ENCODE data around the gene MIA2. TPM values are rescaled to one million over a fixed set of nuclear protein-coding genes. Genes with fewer than 3 reads are reported as not detected.
"Not testable (repeated sequence)": the region's sequence is repeated elsewhere in the genome, so short reads cannot be mapped to it uniquely, and the experiment has no call there.

Gene MIA2
- total RNA-seq, 2 donors from 2014 or later: 28.7 to 45.4 TPM

DNA sequence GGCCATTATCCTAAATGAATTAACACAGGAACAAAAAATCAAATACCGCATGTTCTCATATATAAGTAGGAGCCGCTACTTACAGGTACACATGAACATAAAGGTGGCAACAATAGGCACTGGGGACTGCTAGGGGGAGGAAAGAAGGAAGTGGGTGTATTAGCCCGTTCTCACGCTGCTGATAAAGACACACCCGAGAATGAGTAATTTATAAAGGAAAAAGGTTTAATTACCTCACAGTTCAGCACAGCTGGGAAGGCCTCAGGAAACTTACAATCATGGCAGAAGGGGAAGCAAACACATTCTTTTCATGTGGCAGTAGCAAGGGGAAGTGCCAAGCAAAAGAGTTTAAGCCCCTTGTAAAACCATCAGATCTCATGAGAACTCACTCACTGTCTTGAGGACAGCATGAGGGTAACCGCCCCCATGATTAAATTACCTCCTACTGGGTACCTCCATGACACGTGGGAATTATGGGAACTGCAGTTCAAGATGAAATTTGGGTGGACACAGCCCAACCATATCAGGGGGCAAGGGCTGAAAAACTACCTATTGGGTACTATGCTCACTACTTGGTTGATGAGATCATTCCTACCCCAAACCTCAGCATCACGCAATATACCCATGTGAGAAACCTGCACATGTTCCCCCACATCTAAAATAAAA is 16.4 kb upstream of the MIA2 start:
- no peaks in the 10 kb centered on the region for H3K9me3 ChIP-seq
- no peaks in the 10 kb centered on the region for H3K4me1 ChIP-seq (replicated peaks)
- H3K27ac ChIP-seq: no peak overlapping the region
- 74% methylated on average over 8 of the region's 8 CpGs for WGBS
- no peaks in the 10 kb centered on the region for H3K27me3 ChIP-seq (replicated peaks; ENCODE audit: insufficient read depth)
- H3K36me3 ChIP-seq: no peaks in the 10 kb centered on the region
- DNase-seq (ENCODE audit: low spot score): no peak
- TF ChIP-seq POLR2AphosphoS5 (IDR thresholded peaks at IDR 0.05) (no peak), POLR2A (IDR thresholded peaks at IDR 0.05) (no peak)
- TF ChIP-seq, protein P1, sequence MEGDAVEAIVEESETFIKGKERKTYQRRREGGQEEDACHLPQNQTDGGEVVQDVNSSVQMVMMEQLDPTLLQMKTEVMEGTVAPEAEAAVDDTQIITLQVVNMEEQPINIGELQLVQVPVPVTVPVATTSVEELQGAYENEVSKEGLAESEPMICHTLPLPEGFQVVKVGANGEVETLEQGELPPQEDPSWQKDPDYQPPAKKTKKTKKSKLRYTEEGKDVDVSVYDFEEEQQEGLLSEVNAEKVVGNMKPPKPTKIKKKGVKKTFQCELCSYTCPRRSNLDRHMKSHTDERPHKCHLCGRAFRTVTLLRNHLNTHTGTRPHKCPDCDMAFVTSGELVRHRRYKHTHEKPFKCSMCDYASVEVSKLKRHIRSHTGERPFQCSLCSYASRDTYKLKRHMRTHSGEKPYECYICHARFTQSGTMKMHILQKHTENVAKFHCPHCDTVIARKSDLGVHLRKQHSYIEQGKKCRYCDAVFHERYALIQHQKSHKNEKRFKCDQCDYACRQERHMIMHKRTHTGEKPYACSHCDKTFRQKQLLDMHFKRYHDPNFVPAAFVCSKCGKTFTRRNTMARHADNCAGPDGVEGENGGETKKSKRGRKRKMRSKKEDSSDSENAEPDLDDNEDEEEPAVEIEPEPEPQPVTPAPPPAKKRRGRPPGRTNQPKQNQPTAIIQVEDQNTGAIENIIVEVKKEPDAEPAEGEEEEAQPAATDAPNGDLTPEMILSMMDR (IDR thresholded peaks at IDR 0.05): no peak
- no peak overlapping the region for H3K4me3 ChIP-seq
- intact Hi-C loops (cut with DNase I): no loop called here

DNA sequence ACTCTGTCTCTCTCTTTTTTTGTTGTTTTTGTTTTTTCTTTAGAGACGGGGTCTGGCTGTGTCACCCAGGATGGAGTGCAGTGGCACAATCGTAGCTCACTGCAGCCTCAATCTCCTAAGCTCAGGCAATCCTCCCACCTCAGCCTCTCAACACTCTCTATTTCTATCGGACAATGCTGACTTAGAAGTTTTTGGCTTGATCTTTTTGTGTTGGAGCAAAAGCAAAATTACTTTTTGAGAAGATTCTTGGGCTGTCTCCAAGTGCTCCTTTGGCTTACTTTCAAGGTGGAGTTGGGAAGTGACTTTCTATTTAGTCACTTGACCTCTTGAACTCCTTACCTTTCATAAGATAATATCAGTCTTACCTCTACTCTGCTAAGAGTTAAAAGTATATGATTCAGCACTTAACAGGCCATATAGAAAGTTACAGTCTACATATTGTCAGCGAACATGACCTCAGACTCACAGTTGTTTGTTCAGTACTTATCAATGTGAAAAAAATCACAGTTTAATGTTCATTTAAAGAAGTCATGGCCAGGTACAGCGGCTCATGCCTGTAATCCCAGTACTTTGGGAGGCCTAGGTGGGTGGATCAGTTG is 15.4 kb upstream of the MIA2 start:
- Histone ChIP-seq H3K36me3 (no peaks in the 10 kb centered on the region), H3K27me3 (replicated peaks; ENCODE audit: insufficient read depth) (no peaks in the 10 kb centered on the region), H3K4me3 (no peak overlapping the region), H3K27ac (no peak overlapping the region), H3K9me3 (no peaks in the 10 kb centered on the region), H3K4me1 (replicated peaks) (no peaks in the 10 kb centered on the region)
- no peak for DNase-seq (ENCODE audit: low spot score)
- intact Hi-C loops (cut with DNase I): no loop called here
- no peak for TF ChIP-seq POLR2AphosphoS5 (IDR thresholded peaks at IDR 0.05)
- TF ChIP-seq, protein P1 (IDR thresholded peaks at IDR 0.05): no peak
- TF ChIP-seq POLR2A (IDR thresholded peaks at IDR 0.05): no peak
- WGBS: 42% methylated on average over 5 of the region's 5 CpGs

DNA sequence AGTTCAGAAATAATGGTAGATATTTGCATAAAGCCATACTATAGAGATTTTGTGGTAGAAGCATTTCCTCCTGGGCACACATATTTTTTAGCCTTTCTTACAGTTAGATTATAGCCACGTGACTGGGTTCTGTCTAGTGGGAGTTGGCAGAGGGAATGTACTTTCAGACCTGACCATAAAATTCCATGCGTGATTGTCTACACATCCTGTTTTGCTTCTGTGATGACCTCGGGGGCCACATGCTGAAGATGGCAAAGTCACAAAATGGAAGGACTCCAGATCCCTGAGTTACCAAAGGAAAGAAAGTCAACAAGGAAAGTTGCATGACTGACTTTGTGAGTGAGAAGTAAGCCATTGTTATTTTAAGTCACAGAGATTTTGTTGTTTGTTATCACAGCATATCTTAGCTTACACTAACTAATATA is 14.6 kb upstream of the MIA2 start:
- no peaks in the 10 kb centered on the region for H3K4me1 ChIP-seq (replicated peaks)
- intact Hi-C loops (cut with DNase I): no loop called here
- H3K4me3 ChIP-seq: no peak overlapping the region
- no peak overlapping the region for H3K27ac ChIP-seq
- DNase-seq (ENCODE audit: low spot score): no peak
- no peak for TF ChIP-seq POLR2AphosphoS5 (IDR thresholded peaks at IDR 0.05)
- TF ChIP-seq POLR2A (IDR thresholded peaks at IDR 0.05): no peak
- TF ChIP-seq, protein P1 (IDR thresholded peaks at IDR 0.05): no peak
- WGBS: 58% methylated on average over 3 of the region's 3 CpGs
- no peaks in the 10 kb centered on the region for H3K27me3 ChIP-seq (replicated peaks; ENCODE audit: insufficient read depth)
- no peaks in the 10 kb centered on the region for H3K9me3 ChIP-seq
- no peaks in the 10 kb centered on the region for H3K36me3 ChIP-seq

DNA sequence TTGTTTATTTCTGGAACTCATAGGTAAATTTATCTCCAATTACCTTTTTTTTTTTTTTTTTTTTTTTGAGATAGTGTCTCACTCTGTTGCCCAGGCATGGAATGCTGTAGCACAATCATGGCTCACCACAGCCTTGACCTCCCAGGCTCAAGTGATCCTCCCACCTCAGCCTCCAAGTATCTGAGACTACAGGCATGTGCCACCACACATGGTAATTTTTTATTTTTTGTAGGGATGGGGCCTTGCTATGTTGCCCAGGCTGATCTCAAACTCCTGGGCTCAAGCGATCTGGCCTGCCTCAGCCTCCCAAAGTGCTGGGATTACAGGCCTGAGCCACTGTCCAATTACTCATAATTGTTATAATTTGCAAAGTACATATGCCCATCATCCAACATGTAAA is 13.2 kb upstream of the MIA2 start:
- H3K36me3 ChIP-seq; H3K4me3 ChIP-seq; H3K9me3 ChIP-seq; intact Hi-C loops (cut with DNase I); H3K27ac ChIP-seq; DNase-seq (ENCODE audit: low spot score); H3K4me1 ChIP-seq (replicated peaks); H3K27me3 ChIP-seq (replicated peaks; ENCODE audit: insufficient read depth): not testable (repeated sequence)
- WGBS: 90% methylated on average over 1 of the region's 1 CpG

DNA sequence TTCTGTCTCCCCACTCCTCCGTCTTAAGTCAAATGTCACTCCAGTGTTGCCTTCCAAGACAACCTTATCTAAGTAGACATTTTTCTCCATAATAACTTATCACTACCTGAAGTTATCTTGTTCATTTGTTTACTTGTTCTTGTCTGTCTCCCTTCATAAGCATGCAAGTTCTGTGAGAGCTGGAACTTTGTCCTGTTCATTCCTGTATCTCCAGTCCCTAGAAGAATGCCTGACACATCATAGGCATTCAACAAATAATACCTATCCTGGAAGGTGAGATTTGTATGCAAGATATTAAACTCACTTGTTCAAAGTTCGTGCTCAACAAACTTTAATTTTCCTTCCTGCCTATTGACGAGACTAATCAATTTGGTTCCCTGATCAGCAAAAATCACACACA is 5.7 kb upstream of the MIA2 start:
- H3K4me1 ChIP-seq (replicated peaks): no peaks in the 10 kb centered on the region
- WGBS: 74% methylated on average over 3 of the region's 3 CpGs
- no peak overlapping the region for H3K27ac ChIP-seq
- no peaks in the 10 kb centered on the region for H3K9me3 ChIP-seq
- H3K27me3 ChIP-seq (replicated peaks; ENCODE audit: insufficient read depth): no peaks in the 10 kb centered on the region
- H3K36me3 ChIP-seq: no peaks in the 10 kb centered on the region
- intact Hi-C loops (cut with DNase I): no loop called here
- no peak for DNase-seq (ENCODE audit: low spot score)
- no peak overlapping the region for H3K4me3 ChIP-seq
- no peak for TF ChIP-seq POLR2AphosphoS5 (IDR thresholded peaks at IDR 0.05)
- TF ChIP-seq, protein P1 (IDR thresholded peaks at IDR 0.05): no peak
- TF ChIP-seq POLR2A (IDR thresholded peaks at IDR 0.05): no peak

All from prostate gland (tissue), 2 donors.